GDM1 (cell line): ENCODE data around the gene ZNF410.
"Not testable (repeated sequence)": the region's sequence is repeated elsewhere in the genome, so short reads cannot be mapped to it uniquely, and the experiment has no call there.

ENCODE experiments used
- DNase-seq: peaks from one replicate; lab custom pipeline; 2025; lab: John Stamatoyannopoulos, UW

The ZNF410 gene

GRCh38 chr14:73887318-73887616 is 608 bp downstream of the ZNF410 start:
- no peak for DNase-seq

- no peak for DNase-seq
Measured at GRCh38 chr14:73887694-73888459, 1.2 kb downstream of the ZNF410 start.

DNA sequence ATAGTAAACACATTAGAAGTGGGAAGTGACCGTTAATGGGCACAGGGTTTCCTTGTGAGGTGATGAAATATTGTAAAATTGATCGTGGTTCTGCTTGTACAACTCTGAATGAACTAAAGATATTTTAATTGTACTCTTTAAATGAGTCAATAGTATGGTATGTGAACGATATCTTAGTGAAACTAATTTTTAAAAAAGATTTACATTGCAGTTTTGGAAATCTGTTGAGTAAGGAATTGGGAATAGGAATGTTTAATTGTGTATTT is 1.7 kb downstream of the ZNF410 start:
- DNase-seq: no peak

DNA sequence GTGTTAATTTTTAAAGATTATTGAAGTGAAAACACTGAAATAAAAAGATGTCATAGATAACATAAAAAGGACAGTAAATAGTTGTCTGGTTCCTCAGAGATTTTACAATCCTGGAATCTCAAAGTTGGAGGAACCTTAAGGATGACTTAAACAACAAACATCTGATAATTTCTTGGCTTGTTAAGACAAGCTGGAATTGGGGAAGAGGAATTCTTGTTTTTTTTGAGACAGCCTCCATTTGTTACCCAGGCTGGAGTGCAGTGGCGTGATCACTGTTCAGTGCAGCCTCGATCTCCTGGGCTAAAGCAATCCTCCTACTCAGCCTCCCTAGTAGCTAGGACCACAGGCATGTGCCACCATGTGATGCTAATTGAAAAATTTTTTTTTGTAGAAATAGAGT is 2.3 kb downstream of the ZNF410 start:
- DNase-seq: no peak

- DNase-seq: no peak
Measured at GRCh38 chr14:73889376-73889775, 2.7 kb downstream of the ZNF410 start.

DNA sequence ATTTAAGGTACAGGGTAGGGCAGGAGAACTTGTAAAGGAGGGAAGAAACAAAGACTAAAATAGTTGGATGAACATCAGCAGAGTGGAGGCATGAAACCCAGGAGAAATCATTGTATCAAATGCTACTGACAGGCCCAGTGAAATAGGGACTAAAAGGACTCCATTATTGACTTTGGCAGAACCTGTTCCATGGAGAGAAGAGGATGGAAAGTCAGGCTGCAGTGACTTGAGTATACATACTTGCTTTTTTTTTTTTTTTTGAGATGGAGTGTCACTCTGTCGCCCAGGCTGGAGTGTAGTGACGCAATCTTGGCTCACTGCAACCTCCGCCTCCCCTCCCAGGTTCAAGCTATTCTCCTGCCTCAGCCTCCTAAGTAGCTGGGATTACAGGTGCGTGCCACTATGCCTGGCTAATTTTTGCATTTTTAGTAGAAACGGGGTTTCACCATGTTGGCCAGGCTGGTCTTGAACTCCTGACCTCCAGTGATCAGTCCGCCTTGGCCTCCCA is 7.6 kb downstream of the ZNF410 start:
- DNase-seq: not testable (repeated sequence)

- DNase-seq: no peak
Measured at GRCh38 chr14:73895939-73896338, 9.3 kb downstream of the ZNF410 start.

DNA sequence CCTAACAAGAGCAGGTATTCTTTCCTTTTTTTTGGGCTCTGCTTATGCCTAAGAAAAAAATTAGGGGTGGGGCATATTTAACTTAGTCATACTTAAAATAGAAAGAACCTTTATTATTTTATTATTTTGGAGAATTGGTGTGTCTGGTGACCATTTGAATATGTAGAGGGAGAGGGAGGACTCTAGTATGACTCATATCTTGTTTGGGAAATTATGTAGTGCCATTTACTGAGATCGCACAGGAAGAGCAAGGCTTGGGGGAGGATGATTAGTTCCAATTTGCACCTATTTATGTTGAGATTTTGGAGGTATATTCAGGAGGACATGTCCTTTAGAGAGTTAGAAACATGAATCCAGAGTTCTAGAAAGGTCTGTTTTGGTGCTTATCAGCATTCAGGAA is 9.9 kb downstream of the ZNF410 start:
- no peak for DNase-seq

DNA sequence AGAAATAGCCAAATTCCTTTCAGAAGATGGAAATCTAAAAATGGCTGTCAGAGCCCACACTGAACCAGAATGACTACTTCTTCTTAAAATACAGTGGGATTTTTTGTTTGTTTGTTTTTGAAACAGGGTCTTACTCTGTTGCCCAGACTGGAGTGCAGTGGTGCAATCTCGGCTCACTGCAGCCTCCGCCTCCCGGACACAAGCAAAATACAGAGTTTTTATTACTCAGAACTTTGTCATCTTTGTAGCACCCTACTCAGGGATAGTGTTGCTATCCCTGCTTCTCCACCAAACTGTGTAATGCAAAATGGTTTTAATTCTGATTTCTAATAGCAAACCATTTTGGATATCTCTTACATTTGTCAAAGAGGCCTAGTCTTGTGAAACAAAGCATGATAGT is 16.4 kb downstream of the ZNF410 start:
- no peak for DNase-seq

DNA sequence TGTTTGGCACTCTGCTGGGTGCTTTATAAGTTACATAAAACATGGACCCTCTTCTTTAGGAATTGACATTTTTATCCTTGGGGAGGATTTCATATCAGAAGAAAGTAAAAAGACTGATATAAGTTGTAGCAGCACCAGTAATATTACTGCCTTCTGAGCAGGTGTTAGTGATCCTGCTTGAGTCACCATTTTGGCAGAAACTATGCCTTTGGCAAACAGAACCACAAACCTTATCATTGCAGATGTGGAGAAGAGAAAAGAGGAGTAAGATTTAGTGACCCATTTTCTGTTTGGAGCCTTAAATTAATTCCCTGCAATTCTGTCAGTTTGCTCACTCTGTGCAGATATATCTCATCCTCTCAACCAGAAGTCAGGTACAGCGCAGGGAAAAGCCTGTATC is 23.0 kb downstream of the ZNF410 start:
- no peak for DNase-seq

DNA sequence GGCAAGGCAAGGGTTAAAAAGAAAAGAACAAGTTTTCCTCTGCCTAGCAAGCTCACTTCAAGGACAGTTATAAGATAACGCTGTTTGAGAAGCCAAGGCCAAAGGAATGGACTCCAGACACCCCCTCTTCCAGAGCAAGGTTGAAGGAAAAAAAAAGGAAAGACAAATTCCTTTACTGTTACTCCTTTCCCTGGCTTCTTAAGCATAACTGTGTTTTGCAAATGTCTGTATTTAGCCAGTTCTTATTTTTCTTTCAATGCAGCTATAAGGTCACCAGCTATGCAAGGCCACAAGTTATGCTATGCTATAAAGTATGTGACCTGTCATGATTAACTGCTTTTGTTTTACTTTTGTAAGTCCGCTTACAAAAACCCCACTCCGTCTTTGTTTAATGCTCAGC is 26.6 kb downstream of the ZNF410 start:
- no peak for DNase-seq

- DNase-seq: no peak
Measured at GRCh38 chr14:73916324-73916723, 29.7 kb downstream of the ZNF410 start.

- DNase-seq: not testable (repeated sequence)
Measured at GRCh38 chr14:73919457-73919856, 32.8 kb downstream of the ZNF410 start.

DNA sequence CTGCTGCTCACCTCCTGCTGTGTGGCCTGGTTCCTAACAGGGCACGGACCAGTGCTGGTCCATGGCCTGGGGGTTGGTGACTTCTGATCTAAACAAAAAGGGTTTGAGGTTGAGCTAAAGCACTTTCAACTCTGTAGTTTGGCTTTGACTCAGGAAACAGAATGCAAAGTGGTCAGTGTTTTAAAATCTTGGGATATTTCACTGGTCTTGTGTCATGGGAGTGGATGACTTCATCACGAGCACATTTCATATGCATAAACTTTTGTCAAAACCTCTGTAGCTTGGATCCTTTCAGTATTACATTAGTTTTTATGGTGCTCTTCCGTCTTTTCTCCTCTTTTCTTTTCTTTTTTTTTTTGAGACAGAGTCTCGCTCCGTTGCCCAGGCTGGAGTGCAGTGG is 37.7 kb downstream of the ZNF410 start:
- DNase-seq: no peak

- no peak for DNase-seq
Measured at GRCh38 chr14:73935666-73936065, 49.0 kb downstream of the ZNF410 start.

DNA sequence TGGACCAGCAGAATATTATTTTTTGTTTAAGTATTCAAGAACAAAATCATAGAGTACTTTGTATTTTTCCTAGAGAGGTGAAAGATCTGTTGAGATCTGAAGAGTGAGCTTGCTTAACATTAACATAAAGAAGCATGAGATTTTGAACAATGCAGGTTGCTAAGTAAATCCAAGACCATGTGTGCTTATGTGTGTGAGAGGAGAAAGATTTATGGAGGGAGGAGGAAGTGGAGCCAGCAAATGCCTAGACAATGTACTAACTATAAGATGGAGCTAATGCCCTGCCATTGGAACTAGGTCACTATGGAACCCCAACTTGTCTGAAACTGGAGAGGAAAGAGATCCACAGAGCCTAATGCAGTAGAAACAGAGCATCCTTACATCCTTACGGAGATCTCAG is 49.9 kb downstream of the ZNF410 start:
- DNase-seq: no peak

GRCh38 chr14:73937012-73937411 is 50.4 kb downstream of the ZNF410 start:
- DNase-seq: no peak

DNA sequence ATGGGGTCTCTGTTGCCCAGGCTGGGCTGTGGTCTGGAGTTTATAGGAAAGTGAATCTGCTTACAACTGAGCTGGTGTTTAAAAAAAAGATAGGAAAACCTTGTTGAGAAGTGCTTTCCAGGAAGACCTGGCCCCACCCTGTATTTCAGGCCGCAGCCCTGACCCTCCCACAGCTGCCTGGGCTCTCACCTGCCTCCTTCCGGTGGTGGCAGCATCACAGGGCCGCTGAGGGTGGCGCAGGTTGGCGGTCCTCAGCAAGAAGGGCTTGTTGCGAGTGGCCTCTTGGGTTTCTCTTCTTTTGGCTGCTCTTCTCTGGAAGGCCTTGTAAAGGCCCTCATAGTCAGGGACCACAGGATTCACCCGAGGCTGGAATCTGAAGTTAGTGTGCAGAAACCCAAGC is 55.5 kb downstream of the ZNF410 start:
- no peak for DNase-seq

GRCh38 chr14:73943083-73943482 is 56.4 kb downstream of the ZNF410 start:
- DNase-seq: no peak

DNA sequence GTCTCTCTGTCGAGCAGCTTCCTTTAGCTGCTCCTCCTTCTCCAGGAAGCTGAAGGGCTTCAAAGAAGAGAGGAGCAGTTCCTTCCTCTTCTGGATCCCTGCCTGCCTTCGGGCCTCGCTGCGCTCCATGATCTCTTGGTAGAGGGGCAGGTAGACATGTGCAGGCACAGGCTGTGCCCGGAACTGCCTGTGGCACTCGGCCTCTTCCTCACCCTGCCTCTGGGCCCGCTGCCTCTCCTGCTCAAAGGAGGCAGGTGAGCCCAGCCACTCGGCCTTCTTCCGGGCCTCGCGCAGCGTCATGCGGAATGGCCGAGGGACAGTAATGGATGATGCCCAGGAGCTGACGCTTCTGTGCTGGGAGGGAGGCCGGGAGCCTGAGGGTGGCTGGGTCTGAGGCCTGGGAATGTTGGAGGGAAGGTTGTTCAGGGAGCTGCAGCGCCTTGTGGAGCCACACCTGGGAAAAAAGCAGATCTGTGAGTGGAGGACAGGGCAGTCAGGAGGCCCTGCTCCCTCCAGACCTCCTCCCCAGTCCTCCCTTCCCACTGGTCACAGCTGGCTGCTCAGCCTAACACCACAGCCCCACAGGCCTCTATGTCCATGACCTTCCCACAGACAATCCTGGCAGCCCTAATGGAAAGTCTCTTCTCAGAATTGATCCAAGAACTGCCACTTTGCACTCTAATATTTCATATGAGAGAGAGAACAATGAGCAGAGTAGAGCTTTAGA is 57.9 kb downstream of the ZNF410 start:
- DNase-seq: no peak

DNA sequence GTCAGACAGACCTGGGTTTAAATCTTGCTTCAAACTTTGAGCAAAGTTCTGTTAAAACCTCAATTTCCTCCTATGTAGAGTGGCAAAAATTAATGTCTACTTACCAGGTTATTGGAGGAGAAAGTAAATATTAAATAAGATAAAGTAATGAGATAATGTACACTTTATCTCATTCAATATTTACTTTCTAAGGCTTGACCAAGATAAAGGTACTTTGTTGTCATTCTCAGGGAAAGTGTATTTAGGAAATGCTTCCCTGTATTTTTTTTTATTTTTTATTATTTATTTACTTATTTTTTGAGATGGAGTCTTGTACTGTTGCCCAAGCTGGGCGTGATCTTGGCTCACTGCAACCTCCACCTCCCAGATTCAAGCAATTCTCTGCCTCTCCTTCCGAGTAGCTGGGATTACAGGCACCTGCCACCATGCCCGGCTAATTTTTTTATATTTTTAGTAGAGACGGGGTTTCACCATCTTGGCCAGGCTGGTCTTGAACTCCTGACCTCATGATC is 58.6 kb downstream of the ZNF410 start:
- no peak for DNase-seq

GRCh38 chr14:73949752-73950734 is 63.4 kb downstream of the ZNF410 start, which contains the start of the genes COQ6 and FAM161B:
Gene COQ6, plus strand, starts transcription at chr14:73950302. Its CDS starts 31 bp downstream, at chr14:73950333.
Gene FAM161B, minus strand, starts transcription at chr14:73950094. Its CDS starts 68 bp downstream, at chr14:73950026.
- peak; percentile 93 for DNase-seq
